HG02852 (cell line): ENCODE data around the gene RASAL2.
A peak's percentile ranks its signal among the peaks of the same experiment; 100 is the strongest.
"Not testable (repeated sequence)": the region's sequence is repeated elsewhere in the genome, so short reads cannot be mapped to it uniquely, and the experiment has no call there.

Experiments
- ATAC-seq: cut with Tn5 transposase; IDR thresholded peaks from one replicate; pipeline ENCODE4 v1.9.1; 2021; ENCODE audit warnings: mild to moderate bottlenecking, moderate library complexity; ENCODE audit not compliant: unreplicated experiment

Gene RASAL2

GRCh38 chr1:178500091-178500770 is 406.3 kb downstream of the RASAL2 start:
- ATAC-seq, result no peak

GRCh38 chr1:178500936-178501554 is 407.1 kb downstream of the RASAL2 start:
- no peak for ATAC-seq

- ATAC-seq, result peak; percentile 88
These were observed 407.9 kb downstream of the RASAL2 start for GRCh38 chr1:178501705-178502329.

DNA sequence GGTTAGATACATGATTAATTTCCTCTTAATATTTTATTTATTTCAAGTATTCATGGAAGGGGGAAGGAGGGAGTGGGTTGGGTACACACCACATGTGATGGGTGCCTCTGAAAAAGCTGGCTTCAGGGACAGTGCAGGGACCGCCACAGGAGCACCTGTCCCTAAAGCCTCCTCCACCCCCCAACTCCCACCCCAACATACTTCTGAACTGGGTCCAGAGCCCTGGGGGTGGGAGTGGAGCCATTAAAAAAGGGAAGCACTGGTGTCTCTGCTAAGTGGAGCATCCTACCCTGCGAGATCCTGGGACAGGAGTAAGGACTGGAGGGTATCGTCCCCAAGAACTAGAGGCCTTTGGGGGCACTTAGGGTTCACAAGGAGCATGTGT is 408.4 kb downstream of the RASAL2 start:
- ATAC-seq, result no peak

DNA sequence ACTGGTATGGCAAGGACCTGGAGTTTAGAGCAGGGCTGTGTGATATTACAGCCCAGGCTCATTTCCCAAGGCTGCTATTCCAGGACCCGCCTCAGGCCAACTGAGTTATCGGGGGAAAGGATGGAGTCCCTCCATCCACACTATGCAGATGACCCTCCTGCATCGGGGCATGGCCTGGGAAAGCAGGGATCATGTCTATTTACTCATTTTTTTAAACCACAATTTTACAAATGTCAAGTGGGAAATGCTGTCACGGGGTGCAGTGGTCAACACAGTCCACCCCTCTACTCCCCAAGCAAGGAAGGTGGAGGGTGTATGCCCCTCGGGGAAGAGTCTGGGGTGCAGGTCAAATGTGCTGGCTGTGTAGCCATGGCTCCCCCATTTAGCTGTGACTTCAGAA is 409.0 kb downstream of the RASAL2 start:
- no peak for ATAC-seq

DNA sequence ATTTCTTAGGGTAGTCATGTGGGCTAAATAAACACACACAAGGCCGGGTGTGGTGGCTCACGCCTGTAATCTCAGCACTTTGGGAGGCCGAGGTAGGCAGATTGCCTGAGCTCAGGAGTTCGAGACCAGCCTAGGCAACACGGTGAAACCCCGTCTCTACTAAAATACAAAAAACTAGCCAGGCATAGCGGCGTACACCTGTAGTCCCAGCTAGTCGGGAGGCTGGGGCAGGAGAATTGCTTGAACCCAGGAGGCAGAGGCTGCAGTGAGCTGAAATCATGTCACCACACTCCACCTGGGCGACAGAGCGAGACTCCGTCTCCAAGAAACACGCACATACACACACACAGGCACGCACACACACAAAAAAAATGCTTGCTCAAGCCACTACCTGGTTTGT is 409.4 kb downstream of the RASAL2 start:
- not testable (repeated sequence) for ATAC-seq

GRCh38 chr1:178503849-178504248 is 409.9 kb downstream of the RASAL2 start:
- no peak for ATAC-seq

GRCh38 chr1:178504286-178504685 is 410.4 kb downstream of the RASAL2 start:
- no peak for ATAC-seq

DNA sequence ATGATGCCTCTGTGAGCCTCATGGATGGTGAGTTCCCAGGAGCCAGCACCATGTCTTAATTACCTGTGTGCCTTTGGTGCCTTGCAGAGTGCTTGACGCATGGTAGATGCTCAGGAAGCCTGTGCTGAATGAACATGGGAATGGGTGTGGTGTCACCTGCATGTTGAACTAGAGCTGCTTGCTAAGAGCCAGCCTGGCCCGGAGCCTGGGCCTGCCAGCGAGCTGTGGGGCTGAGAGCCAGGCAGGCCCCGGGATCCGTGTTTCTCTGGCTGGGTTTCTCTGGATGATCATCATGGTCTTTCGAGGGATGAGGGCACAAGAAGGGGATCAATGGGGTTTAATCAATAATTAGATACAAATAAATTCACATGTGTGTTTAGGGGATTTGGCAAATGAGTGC is 412.3 kb downstream of the RASAL2 start:
- no peak for ATAC-seq

GRCh38 chr1:178506669-178507068 is 412.8 kb downstream of the RASAL2 start:
- ATAC-seq, result no peak

- no peak for ATAC-seq
These were observed 415.6 kb downstream of the RASAL2 start for GRCh38 chr1:178509414-178510007.

DNA sequence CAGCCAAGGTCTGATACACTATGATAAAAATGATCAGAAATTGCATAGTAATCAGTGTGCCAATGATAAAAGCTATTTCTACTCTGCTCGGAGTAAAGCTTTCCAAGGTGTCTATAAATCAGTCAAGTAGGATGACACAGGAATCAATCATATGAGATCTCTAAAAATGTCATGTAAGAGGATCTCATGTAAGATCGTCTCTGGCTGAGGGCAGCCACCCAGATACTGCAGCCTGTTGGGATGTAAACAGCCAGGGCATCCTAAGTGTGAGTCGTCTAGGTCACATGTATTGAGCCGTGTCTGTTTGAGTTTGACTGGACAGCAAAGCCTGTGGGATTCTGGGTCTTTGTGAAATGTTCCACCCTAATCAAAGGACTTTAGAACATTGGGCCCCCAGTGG is 416.3 kb downstream of the RASAL2 start:
- no peak for ATAC-seq

GRCh38 chr1:178512566-178513277 is 418.8 kb downstream of the RASAL2 start, which contains the start of gene TEX35:
TEX35 (plus strand) TSS chr1:178513109; CDS start chr1:178513189, 80 bp downstream.
- no peak for ATAC-seq

- ATAC-seq, result no peak
These were observed 419.5 kb downstream of the RASAL2 start for GRCh38 chr1:178513278-178513983.

DNA sequence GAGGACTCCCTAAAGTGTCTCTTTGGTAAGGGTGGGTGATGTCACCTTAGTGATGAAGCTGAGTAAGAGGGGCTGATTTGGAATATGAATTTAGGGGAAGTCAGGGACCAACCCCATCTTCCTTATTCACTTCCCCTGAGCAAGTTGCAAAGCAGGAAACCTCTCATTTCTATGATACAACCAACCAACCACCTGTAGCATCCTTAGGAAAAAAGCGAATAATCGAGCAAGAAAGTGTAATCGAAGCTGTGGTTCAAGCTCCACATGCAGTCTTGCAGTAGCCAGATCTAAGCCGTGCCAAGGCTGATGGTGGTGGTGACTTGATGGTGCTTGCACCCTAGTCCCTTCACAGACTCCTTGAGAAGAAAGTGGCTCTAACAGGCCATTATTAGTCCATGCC is 422.2 kb downstream of the RASAL2 start:
- ATAC-seq, result no peak

DNA sequence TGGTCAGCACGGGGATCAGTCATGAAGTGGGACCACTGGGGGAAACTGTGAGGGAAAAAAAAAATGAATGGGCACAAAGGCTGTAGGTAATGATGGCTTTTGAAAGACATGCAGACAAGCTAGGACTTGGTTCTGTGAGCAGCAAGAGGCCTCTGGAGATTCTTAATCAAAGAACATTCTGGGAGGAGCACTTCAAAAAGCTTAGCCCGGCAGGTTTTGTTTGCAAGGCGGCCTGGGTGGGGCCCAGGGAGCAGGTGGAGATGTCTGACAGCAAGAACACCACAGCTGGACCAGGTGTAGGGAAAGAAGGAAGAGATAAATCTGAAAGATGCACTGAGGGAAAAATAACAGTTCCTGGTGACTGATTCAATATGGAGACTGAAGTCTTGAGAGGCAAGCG is 425.0 kb downstream of the RASAL2 start:
- no peak for ATAC-seq

DNA sequence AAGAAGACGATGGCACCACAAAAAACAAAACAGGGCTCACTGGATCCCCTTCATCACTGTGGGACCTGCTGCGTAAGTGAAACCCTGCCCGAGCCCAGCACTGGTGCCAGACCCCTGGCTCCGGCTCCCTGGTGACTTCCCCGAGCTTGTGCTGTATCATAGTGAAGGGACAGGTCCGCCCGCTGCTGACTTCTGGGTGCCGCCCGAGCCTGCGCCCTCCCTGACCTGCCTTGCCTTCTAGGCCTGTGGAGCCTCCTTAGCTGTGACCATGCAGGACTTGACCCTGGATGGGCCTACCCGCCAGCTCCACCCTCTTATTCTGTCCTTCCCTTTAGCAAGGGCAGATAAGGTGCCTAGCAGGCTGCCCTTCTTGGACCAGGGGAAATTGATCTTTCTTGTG is 426.9 kb downstream of the RASAL2 start:
- no peak for ATAC-seq

DNA sequence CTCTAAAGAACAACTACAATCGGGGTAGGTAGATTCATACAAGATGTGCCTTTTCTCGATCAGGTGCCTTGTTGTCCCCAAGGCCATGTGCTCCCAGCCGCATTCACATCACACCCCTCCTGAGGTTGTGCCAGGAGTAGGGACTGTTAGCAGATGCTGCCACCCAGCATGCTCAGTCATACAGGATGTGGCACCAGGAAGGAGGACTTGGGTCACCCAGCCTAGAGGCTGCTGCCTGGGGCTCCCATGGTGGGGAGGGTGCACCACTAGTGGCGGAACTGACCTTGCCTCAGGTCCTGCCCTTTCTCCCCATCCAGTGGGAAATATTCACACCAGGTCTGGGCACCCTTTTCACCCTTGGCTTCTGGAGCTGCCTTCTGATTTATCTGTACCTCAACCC is 427.3 kb downstream of the RASAL2 start:
- ATAC-seq, result no peak

GRCh38 chr1:178527117-178527516 is 433.2 kb downstream of the RASAL2 start:
- no peak for ATAC-seq

- no peak for ATAC-seq
These were observed 434.5 kb downstream of the RASAL2 start for GRCh38 chr1:178528228-178528952.
